CD4-positive, alpha-beta T cell (primary cell): ENCODE measurements around the gene SPOCK1. TPM values are rescaled to one million over a fixed set of nuclear protein-coding genes. Genes with fewer than 3 reads are reported as not detected.

Experiments used
- ATAC-seq: fragments of 200-7000 bp; cut with Tn5 transposase; one replicate; pipeline ENCODE4 v1.10.0; 2022; ENCODE audit warnings: mild to moderate bottlenecking; ENCODE audit not compliant: poor library complexity
- CTCF ChIA-PET: fragments of 350-600 bp; sonication (Branson Sonifier 250); formaldehyde crosslinking; loops from one replicate; lab custom pipeline; 2021; ENCODE audit warnings: antibody characterized with exemption, inconsistent platforms; lab: Charles Lee
- POLR2A ChIA-PET: fragments of 350-600 bp; sonication (Branson Sonifier 250); formaldehyde crosslinking; loops from one replicate; lab custom pipeline; 2021; ENCODE audit warnings: antibody characterized with exemption, inconsistent platforms; lab: Charles Lee
- DNase-seq, 14 experiments: peaks; one replicate each; pipeline ENCODE4 v3.0.0-alpha.2; 2013 to 2020; ENCODE audit warnings: mixed read lengths in 2 of 14
- H3K27ac ChIP-seq, 2 donors: one replicate each; pipeline versions ENCODE4 v1.5.1 to v1.7.0; 2013; ENCODE audit warnings: low read length in 2 of 2, low read depth in 1 of 2, mild to moderate bottlenecking in 1 of 2
- H3K27me3 ChIP-seq, 2 experiments: 1 replicate in 1 of 2; 2 replicates in 1 of 2; pipeline versions ENCODE4 v1.6.1 to v1.7.0; 2013; ENCODE audit warnings: low read length in 2 of 2, control low read depth in 1 of 2, mild to moderate bottlenecking in 1 of 2, moderate library complexity in 1 of 2; ENCODE audit not compliant: insufficient read depth in 2 of 2, control insufficient read depth in 1 of 2
- H3K36me3 ChIP-seq: one replicate; pipeline ENCODE4 v1.6.1; 2013; ENCODE audit warnings: low read length, control low read depth; ENCODE audit not compliant: insufficient read depth
- H3K4me1 ChIP-seq: one replicate; pipeline ENCODE4 v1.6.1; 2013; ENCODE audit warnings: low read length, control low read depth; ENCODE audit not compliant: insufficient read depth
- H3K4me3 ChIP-seq: one replicate; pipeline ENCODE4 v1.5.1; 2013; ENCODE audit warnings: mild to moderate bottlenecking, low read length, moderate library complexity
- H3K9me3 ChIP-seq, 2 experiments: 1 replicate in 1 of 2; 2 replicates in 1 of 2; pipeline versions ENCODE4 v1.6.1 to v1.7.0; 2013; ENCODE audit warnings: low read length in 2 of 2, mild to moderate bottlenecking in 2 of 2, control low read depth in 1 of 2, moderate library complexity in 1 of 2; ENCODE audit not compliant: control insufficient read depth in 1 of 2, insufficient read depth in 1 of 2
- H3K27ac Mint-ChIP-seq: one replicate; pipeline ENCODE4 v1.8.0; 2020; ENCODE audit warnings: mixed read lengths
- H3K27me3 Mint-ChIP-seq: one replicate; pipeline ENCODE4 v1.8.0; 2021; ENCODE audit warnings: mixed read lengths
- H3K36me3 Mint-ChIP-seq: one replicate; pipeline ENCODE4 v1.8.0; 2021; ENCODE audit warnings: low read depth, mixed read lengths
- H3K4me1 Mint-ChIP-seq: one replicate; pipeline ENCODE4 v1.8.0; 2021; ENCODE audit warnings: low read depth, mixed read lengths
- H3K4me3 Mint-ChIP-seq: one replicate; pipeline ENCODE4 v1.8.0; 2020; ENCODE audit warnings: mild to moderate bottlenecking, mixed read lengths
- H3K9me3 Mint-ChIP-seq: one replicate; pipeline ENCODE4 v1.8.0; 2020; ENCODE audit warnings: mixed read lengths
- CTCF ChIP-seq: fragments of 200-600 bp; IDR thresholded peaks from one replicate; pipeline ENCODE4 v1.8.0; 2022; ENCODE audit warnings: antibody characterized with exemption, mild to moderate bottlenecking
- intact Hi-C, 2 experiments: fragments of 100-400 bp; cut with DNase I in 1 of 2; cut with micrococcal nuclease in 1 of 2; formaldehyde crosslinking; loops; one replicate each; pipeline versions ENCODE4 v1.15.1 to v1.9.0; 2023 to 2025; cut with DNase I, micrococcal nuclease
- total RNA-seq, 174 experiments: library from RNA in 2 of 174; stranded (reverse) in 2 of 174; gene quantifications; one replicate each; pipeline ENCODE4 v1.2.3 and lab custom pipeline; 2021 to 2026

Gene SPOCK1
- total RNA-seq, 2 experiments from 2014 or later: not detected

- TF ChIP-seq CTCF: no peak
- H3K4me3 ChIP-seq: no peak overlapping the region
- ATAC-seq (no peak), DNase-seq (no peak)
- peaks cover 8% of the 10 kb centered on the region for H3K27me3 Mint-ChIP-seq
- POLR2A ChIA-PET: no interaction called here
- no peak overlapping the region for H3K27ac ChIP-seq
- peaks cover 0 to 7% of the 10 kb centered on the region in 2 experiments for H3K27me3 ChIP-seq
- no peaks in the 10 kb centered on the region for H3K9me3 Mint-ChIP-seq
- H3K36me3 ChIP-seq: no peaks in the 10 kb centered on the region
- no peak overlapping the region for H3K27ac Mint-ChIP-seq
- no peak overlapping the region for H3K4me3 Mint-ChIP-seq
- no peaks in the 10 kb centered on the region for H3K4me1 ChIP-seq
- no peaks in the 10 kb centered on the region for H3K36me3 Mint-ChIP-seq
- H3K9me3 ChIP-seq: no peaks in the 10 kb centered on the region
- intact Hi-C loops: no loop called here
- H3K4me1 Mint-ChIP-seq: no peaks in the 10 kb centered on the region
- CTCF ChIA-PET: no interaction called here
These were observed 12.4 kb downstream of the SPOCK1 start for GRCh38 chr5:137486707-137487106.

- H3K4me3 ChIP-seq: no peak overlapping the region
- ChIA-PET POLR2A (no interaction called here), CTCF (no interaction called here)
- H3K27me3 Mint-ChIP-seq: no peaks in the 10 kb centered on the region
- H3K27ac ChIP-seq: no peak overlapping the region
- H3K4me1 ChIP-seq: no peaks in the 10 kb centered on the region
- H3K27ac Mint-ChIP-seq: no peak overlapping the region
- H3K36me3 Mint-ChIP-seq: no peaks in the 10 kb centered on the region
- H3K9me3 ChIP-seq: no peaks in the 10 kb centered on the region
- no peak for DNase-seq
- H3K9me3 Mint-ChIP-seq: no peaks in the 10 kb centered on the region
- peaks cover 0 to 7% of the 10 kb centered on the region in 2 experiments for H3K27me3 ChIP-seq
- ATAC-seq: no peak
- no peak for TF ChIP-seq CTCF
- H3K36me3 ChIP-seq: no peaks in the 10 kb centered on the region
- intact Hi-C loops: no loop called here
- H3K4me3 Mint-ChIP-seq: no peak overlapping the region
- no peaks in the 10 kb centered on the region for H3K4me1 Mint-ChIP-seq
These were observed 17.5 kb downstream of the SPOCK1 start for GRCh38 chr5:137481596-137481995.

GRCh38 chr5:137478043-137478442 lies 21.1 kb downstream of the SPOCK1 start:
- H3K4me1 Mint-ChIP-seq: no peaks in the 10 kb centered on the region
- no peaks in the 10 kb centered on the region for H3K9me3 ChIP-seq
- H3K27ac Mint-ChIP-seq: no peak overlapping the region

More at GRCh38 chr5:137478043-137478442, 21.1 kb downstream of the SPOCK1 start:
- intact Hi-C loops: no loop called here
- no peaks in the 10 kb centered on the region for H3K36me3 ChIP-seq
- Mint-ChIP-seq H3K36me3 (no peaks in the 10 kb centered on the region), H3K9me3 (no peaks in the 10 kb centered on the region), H3K4me3 (no peak overlapping the region), H3K27me3 (peaks cover 3% of the 10 kb centered on the region)
- ATAC-seq: no peak
- H3K27ac ChIP-seq: no peak overlapping the region
- no peaks in the 10 kb centered on the region for H3K4me1 ChIP-seq
- DNase-seq: no peak
- POLR2A ChIA-PET: no interaction called here
- H3K27me3 ChIP-seq: peaks cover 0 to 7% of the 10 kb centered on the region in 2 experiments
- no peak for TF ChIP-seq CTCF
- CTCF ChIA-PET: interaction anchor here (2.1 kb wide), 1 partner anchor 16 kb away, joined by 6 read pairs; no protein-coding TSS in a partner anchor
- no peak overlapping the region for H3K4me3 ChIP-seq
